Left lung (tissue), 10 donors: ENCODE data around the gene MMAA. TPM values are rescaled to one million over a fixed set of nuclear protein-coding genes. Genes with fewer than 3 reads are reported as not detected.

Source experiments
- ATAC-seq: fragments of 200-7000 bp; cut with Tn5 transposase; one replicate; pipeline ENCODE4 v1.9.1; 2020; ENCODE audit warnings: moderate library complexity
- DNase-seq, 4 donors: peaks; one replicate each; pipeline ENCODE4 v3.0.0-alpha.2; 2013 to 2020
- H3K27ac ChIP-seq, 2 donors: fragments of 200-600 bp; sonication (generic) in 1 of 2; one replicate each; pipeline versions ENCODE4 v1.5.0 to v1.8.0; 2020 to 2021
- H3K27me3 ChIP-seq, 2 donors: fragments of 200-600 bp; sonication (generic) in 1 of 2; one replicate each; pipeline versions ENCODE4 v1.5.0 to v1.8.0; 2020 to 2021
- H3K36me3 ChIP-seq, 2 donors: fragments of 200-600 bp; sonication (generic) in 1 of 2; one replicate each; pipeline versions ENCODE4 v1.5.0 to v1.8.0; 2020 to 2021
- H3K4me1 ChIP-seq, 2 donors: fragments of 200-600 bp; one replicate each; pipeline ENCODE4 v1.8.0; 2021
- H3K4me3 ChIP-seq, 2 donors: fragments of 200-600 bp; sonication (generic) in 1 of 2; one replicate each; pipeline versions ENCODE4 v1.5.0 to v1.8.0; 2020 to 2021; ENCODE audit warnings: mild to moderate bottlenecking in 1 of 2
- H3K9me3 ChIP-seq, 2 donors: fragments of 200-600 bp; sonication (generic) in 1 of 2; one replicate each; pipeline versions ENCODE4 v1.5.0 to v1.8.0; 2020 to 2021
- intact Hi-C, 2 donors: fragments of 100-400 bp; cut with DNase I; formaldehyde crosslinking; loops; one replicate each; pipeline versions ENCODE4 v1.11.2 to v1.14.2; 2022
- polyA plus RNA-seq, 6 donors: library from polyadenylated mRNA; unstranded; fragments of 120-200 nt; gene quantifications; one replicate each; pipeline ENCODE4 v1.2.1, GENCODE V29; 2013; ENCODE audit not compliant: insufficient read length in 6 of 6
- total RNA-seq, 2 donors: library from RNA; stranded (reverse); fragmentation: NEBNext Ultra II Directional; extraction: Animal tissue kit (Norgen Biotek cat#: 25700); gene quantifications; one replicate each; pipeline ENCODE4 v1.2.1, GENCODE V29; 2021
- TF ChIP-seq, protein P1 (sequence below), 2 donors: fragments of 200-600 bp; sonication (generic) in 1 of 2; IDR thresholded peaks; one replicate each; pipeline versions ENCODE4 v1.5.0 to v1.8.0; 2021; ENCODE audit warnings: antibody characterized with exemption in 2 of 2
- donor health status: DM: no; HTN: yes; CAD: no.
- donor health status: DM: no; HTN: no; CAD: no.

The MMAA gene
- total and polyA plus RNA-seq, 8 donors, result 6.5 to 10.3 (median 8.1) TPM

DNA sequence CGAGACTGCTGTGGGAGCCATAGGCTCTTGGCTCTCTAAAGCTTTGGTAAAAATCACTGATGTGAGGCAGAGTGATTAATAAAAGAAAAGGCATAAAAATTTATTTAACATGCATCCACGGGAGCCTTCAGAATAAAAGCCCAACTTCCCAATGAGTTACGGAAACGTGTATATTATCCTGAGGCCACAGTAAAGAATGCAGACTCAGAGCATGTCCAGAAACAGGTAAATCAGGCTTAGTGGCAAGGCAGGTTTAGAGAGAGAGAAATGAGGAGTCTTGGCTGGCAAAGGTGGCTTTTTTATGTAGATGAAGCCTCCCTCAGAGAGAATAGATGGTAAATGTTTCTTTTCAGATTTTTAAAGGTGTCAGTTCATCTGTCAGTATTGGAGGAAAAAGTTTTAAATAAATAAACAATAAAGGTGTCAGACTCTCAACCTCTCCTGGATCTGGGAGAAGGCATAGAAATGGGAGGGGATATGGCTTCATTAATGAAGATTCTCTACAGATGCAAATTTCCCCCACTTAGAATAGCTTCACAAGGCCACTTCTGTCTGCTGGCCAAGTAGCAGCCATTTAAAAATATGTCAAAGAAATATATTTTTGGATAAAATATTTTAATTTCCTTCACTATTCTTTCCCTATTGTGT, 84.8 kb downstream of the MMAA start:
- DNase-seq (peak in 1 of 4 donors; percentile 50), ATAC-seq (no peak)
- intact Hi-C loops, result no loop called here
- Histone ChIP-seq H3K4me3 (no peak overlapping the region), H3K27me3 (no peaks in the 10 kb centered on the region), H3K36me3 (no peaks in the 10 kb centered on the region), H3K27ac (no peak overlapping the region), H3K4me1 (no peaks in the 10 kb centered on the region), H3K9me3 (no peaks in the 10 kb centered on the region)
- TF ChIP-seq, protein P1, sequence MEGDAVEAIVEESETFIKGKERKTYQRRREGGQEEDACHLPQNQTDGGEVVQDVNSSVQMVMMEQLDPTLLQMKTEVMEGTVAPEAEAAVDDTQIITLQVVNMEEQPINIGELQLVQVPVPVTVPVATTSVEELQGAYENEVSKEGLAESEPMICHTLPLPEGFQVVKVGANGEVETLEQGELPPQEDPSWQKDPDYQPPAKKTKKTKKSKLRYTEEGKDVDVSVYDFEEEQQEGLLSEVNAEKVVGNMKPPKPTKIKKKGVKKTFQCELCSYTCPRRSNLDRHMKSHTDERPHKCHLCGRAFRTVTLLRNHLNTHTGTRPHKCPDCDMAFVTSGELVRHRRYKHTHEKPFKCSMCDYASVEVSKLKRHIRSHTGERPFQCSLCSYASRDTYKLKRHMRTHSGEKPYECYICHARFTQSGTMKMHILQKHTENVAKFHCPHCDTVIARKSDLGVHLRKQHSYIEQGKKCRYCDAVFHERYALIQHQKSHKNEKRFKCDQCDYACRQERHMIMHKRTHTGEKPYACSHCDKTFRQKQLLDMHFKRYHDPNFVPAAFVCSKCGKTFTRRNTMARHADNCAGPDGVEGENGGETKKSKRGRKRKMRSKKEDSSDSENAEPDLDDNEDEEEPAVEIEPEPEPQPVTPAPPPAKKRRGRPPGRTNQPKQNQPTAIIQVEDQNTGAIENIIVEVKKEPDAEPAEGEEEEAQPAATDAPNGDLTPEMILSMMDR (IDR thresholded peaks at IDR 0.05), result no peak

DNA sequence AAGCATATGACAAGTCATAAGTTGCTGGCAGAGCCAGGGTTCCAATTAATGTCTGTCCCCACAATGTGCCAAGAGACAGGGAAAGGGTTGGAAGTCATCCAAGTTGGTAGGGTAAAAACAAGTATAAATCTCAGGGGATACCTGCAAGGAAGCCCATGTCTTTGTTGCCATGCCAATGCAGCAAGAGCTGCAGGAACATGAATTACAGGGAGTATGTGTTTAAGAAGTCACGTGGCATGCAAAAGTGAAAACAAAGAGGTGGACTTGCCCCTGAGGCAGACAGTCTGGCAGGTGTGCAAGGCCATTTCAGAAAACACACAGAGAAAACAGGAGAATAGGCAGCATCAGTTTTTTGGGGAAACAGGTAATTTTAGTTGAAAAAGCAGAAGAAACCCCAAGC, 90.2 kb downstream of the MMAA start:
- intact Hi-C loops, result no loop called here
- no peaks in the 10 kb centered on the region for H3K36me3 ChIP-seq
- no peaks in the 10 kb centered on the region for H3K4me1 ChIP-seq
- H3K9me3 ChIP-seq, result peaks cover 0 to 17% of the 10 kb centered on the region in 2 donors
- TF ChIP-seq, protein P1 (IDR thresholded peaks at IDR 0.05), result no peak
- ATAC-seq, result no peak
- H3K27me3 ChIP-seq, result no peaks in the 10 kb centered on the region
- no peak for DNase-seq
- no peak overlapping the region for H3K27ac ChIP-seq
- H3K4me3 ChIP-seq, result no peak overlapping the region

Other genes starting within 250 kb of the MMAA start
- 10 to 100 TPM; 22.0 to 22.9 TPM for gene SMAD1, start 137.5 kb upstream of the MMAA start, total RNA-seq
- 10 to 100 TPM; 42.0 to 57.4 (median 50.5) TPM for gene SMAD1, start 137.5 kb upstream of the MMAA start, polyA plus RNA-seq
- gene C4orf51, start 60.8 kb downstream of the MMAA start, total RNA-seq, result not detected
- gene C4orf51, start 60.8 kb downstream of the MMAA start, polyA plus RNA-seq, result not detected